Measurements from ENCODE around the gene CAD. TPM values are rescaled to one million over a fixed set of nuclear protein-coding genes. Genes with fewer than 3 reads are reported as not detected.
"Not testable (repeated sequence)": the region's sequence is repeated elsewhere in the genome, so short reads cannot be mapped to it uniquely, and the experiment has no call there.

The CAD gene
- total and polyA plus RNA-seq, 2 of the 4 experiments (the other 2 are of a cell fraction) = 12.9 to 38.7 TPM

DNA sequence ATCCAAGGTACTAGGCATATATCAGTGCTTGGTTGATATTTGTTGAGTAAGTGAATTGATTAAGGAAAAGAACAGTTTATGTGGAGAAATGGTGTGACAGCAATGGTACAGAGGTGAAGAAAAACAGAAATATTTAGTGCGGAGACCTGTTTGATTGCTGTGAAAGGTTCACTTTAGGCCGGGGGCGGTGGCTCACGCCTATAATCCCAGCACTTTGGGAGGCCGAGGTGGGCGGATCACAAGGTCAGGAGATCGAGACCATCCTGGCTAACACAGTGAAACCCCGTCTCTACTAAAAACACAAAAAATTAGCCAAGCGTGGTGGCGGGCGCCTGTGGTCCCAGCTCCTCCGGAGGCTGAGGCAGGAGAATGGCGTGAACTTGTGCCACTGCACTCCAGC lies 51.1 kb downstream of the CAD start:
- H4K5ac ChIP-seq (ENCODE audit: low read depth, low read length); DNase-seq; H2AK9ac ChIP-seq (replicated peaks; ENCODE audit: low read depth, low read length, poor library complexity); H4K91ac ChIP-seq (ENCODE audit: insufficient read depth, low read depth, low read length); H3K18ac ChIP-seq (ENCODE audit: low read depth, low read length); H2AK5ac ChIP-seq (ENCODE audit: low read depth, low read length); H3K9me3 ChIP-seq (ENCODE audit: control insufficient read depth, insufficient read depth, low read length); H3K23ac ChIP-seq (ENCODE audit: low read depth, low read length); H3K4me1 ChIP-seq (ENCODE audit: control insufficient read depth, insufficient read depth, low read length); H3K9ac ChIP-seq (ENCODE audit: low read depth, low read length); H3K4me2 ChIP-seq (ENCODE audit: low read depth, low read length); BruUV-seq (replicated peaks); H3K4ac ChIP-seq (ENCODE audit: low read depth, low read length); H2BK5ac ChIP-seq (ENCODE audit: low read depth, low read length, poor library complexity, severe bottlenecking); H3K9me1 ChIP-seq (ENCODE audit: insufficient read depth, low read length); H4K8ac ChIP-seq (ENCODE audit: low read depth in 2 of 2, low read length in 2 of 2); H3K36me3 ChIP-seq (ENCODE audit: control insufficient read depth, insufficient read depth, low read length); H3K79me1 ChIP-seq (ENCODE audit: low read depth in 1 of 2, low read length in 2 of 2); intact Hi-C loops (cut with micrococcal nuclease); H2BK15ac ChIP-seq (ENCODE audit: low read depth, low read length); ATAC-seq (ENCODE audit: low read depth); H3K27ac ChIP-seq (ENCODE audit: insufficient read depth, low read length); H4K20me1 ChIP-seq (ENCODE audit: insufficient read depth, low read length); POLR2A ChIA-PET (ENCODE audit: unreplicated experiment); H2BK20ac ChIP-seq (ENCODE audit: low read depth, low read length); H3K56ac ChIP-seq (ENCODE audit: extremely low read depth, insufficient read depth, low read length); H2AFZ ChIP-seq (replicated peaks; ENCODE audit: low read length, poor library complexity); H3K14ac ChIP-seq (replicated peaks; ENCODE audit: low read depth, low read length); dilution Hi-C loops (cut with HindIII; ENCODE audit: low sequenced_read_pairs, unreplicated experiment); in situ Hi-C loops (cut with MboI; ENCODE audit: low sequenced_read_pairs); H3K4me3 ChIP-seq (ENCODE audit: insufficient read depth, low read depth, low read length); H2BK120ac ChIP-seq (ENCODE audit: low read depth, low read length): not testable (repeated sequence)
- peaks cover 66% of the 10 kb centered on the region for H3K27me3 ChIP-seq (ENCODE audit: control insufficient read depth, insufficient read depth, low read length)
- CTCF ChIA-PET = interaction anchor here (2.2 kb wide), 1 partner anchor 11 kb away, joined by 9 read pairs; no protein-coding TSS in a partner anchor
- WGBS, 2 experiments (ENCODE audit: extremely low coverage in 2 of 2, insufficient read length in 1 of 2) = 67% methylated on average over 1 of the region's 13 CpGs; no CpG with 5 or more reads in 1 of the 2 experiments

All from IMR-90 (cell line).